Activated CD4-positive, CD25-positive, alpha-beta regulatory T cell (primary cell): ENCODE measurements around the gene SPNS1.

Source experiments
- DNase-seq, 4 experiments: peaks; one replicate each; lab custom pipeline; 2025; lab: John Stamatoyannopoulos, UW

The SPNS1 gene

GRCh38 chr16:29028457-29029167 lies 54.0 kb downstream of the SPNS1 start:
- no peak for DNase-seq

- peak; percentile 37 to 67 (median 53) for DNase-seq
These were observed 54.8 kb downstream of the SPNS1 start for GRCh38 chr16:29029168-29029994.

DNA sequence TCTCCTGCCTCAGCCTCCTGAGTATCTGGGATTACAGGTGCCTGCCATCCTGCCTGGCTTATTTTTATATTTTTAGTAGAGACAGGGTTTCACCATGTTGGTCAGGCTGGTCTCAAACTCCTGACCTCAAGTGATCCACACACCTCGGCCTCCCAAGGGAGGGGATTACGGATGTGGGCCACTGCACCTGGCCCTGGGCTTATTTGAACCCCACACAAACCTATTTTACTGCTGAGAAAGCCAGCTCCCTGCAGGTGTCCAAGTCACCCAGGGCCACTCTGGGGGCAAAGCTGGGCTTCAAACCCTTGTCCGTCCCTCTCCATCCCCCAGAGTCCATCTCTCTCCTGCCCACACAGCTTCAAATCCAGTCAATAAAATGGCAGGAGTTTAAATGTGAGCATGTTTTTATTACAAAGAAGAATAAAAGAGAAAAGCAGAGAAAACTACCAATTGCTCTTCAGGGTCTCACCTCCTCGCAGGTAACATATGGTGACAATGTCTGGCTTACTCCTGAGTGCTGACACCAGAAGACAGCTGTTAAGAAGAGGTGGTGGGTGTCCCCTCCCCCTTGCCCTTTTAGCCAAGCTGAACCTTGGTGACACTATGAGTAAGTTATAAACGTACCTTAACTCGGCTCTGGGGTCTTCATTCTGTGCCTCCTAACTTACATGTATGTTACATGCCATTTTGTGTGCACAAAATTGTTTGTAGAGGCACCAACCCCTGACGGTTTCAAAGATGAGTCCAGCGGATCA lies 55.7 kb downstream of the SPNS1 start:
- no peak for DNase-seq
